SKM-1 treated with dmso at 0.1 percent for 144 hours (cell line): ENCODE measurements around the gene IL27RA.
"Not testable (repeated sequence)": the region's sequence is repeated elsewhere in the genome, so short reads cannot be mapped to it uniquely, and the experiment has no call there.

Experiments used
- DNase-seq: peaks from one replicate; lab custom pipeline; 2025; ENCODE audit not compliant: unreplicated experiment; lab: John Stamatoyannopoulos, UW

The IL27RA gene

DNA sequence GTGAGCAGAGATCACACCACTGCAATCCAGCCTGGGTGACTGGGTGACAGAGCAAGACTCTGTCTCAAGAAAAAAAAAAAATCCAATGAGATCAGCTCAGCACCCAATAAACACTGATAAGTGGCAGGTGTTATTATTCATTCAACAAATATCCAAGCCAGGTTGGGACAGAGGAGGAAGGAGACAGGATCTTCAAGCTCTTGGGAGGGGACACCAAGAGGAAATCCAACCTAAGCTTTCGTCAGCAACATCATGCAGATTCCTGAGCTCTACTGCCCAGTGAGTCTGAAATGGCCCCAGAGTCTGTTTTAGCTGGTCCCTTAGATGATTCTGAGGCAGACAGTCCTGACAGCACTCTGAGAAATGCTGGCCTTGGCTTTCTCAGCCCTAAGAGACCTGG is 33.1 kb upstream of the IL27RA start:
- no peak for DNase-seq

DNA sequence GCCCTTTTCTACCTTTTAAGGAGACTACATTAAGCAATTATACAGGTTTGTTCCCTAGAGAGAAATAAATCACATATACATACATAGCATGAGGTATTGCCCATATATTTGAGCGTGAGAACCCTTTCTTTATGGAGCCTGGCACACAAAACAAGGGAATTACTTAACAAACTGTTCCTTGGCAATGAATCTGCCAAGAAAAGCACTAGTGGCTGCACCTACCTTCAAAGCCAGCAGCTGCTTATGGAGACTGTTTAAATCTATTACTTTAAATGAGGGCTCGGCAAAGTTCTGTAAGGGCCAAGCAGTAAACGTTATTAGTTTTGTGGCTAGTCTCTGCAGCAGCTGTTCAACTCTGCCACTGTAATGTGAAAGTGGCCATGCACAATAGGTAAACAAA is 32.5 kb upstream of the IL27RA start:
- DNase-seq = no peak

- DNase-seq = no peak
Observed at GRCh38 chr19:14000691-14001375, 30.7 kb upstream of the IL27RA start.

DNA sequence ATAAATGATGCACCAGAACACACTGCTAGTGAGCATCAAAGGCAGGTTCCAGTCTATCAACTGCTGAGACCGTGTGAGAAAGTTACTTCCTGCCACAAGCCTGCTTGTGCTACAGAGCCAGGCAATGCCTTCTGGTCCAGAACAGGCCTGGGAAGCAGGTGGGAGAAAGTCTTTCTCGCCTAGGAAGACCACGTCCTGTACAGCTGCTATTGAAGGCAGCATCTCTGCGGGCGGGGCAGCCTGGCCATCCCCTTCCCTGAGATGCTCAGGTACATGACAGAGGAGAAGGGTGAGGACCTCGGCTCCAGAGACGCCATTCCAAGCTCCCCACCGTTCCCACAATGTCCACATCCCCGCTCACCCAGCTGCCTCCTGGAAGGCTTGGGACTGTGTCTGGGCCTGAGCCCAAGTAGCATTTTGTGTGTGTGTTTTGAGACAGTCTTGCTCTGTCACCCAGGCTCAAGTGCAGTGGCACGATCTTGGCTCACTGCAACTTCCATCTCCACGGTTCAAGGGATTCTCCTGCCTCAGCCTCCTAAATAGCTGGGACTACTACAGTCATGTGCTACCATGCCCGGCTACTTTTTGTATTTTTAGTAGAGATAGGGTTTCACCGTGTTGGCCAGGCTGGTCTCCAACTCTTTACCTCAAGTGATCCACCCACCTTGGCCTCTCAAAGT is 28.9 kb upstream of the IL27RA start:
- DNase-seq = no peak

GRCh38 chr19:14003251-14004055 is 28.1 kb upstream of the IL27RA start:
- no peak for DNase-seq

GRCh38 chr19:14004619-14005348 is 26.8 kb upstream of the IL27RA start:
- peak; percentile 82 for DNase-seq

GRCh38 chr19:14005349-14006084 is 26.0 kb upstream of the IL27RA start:
- peak; percentile 48 for DNase-seq

DNA sequence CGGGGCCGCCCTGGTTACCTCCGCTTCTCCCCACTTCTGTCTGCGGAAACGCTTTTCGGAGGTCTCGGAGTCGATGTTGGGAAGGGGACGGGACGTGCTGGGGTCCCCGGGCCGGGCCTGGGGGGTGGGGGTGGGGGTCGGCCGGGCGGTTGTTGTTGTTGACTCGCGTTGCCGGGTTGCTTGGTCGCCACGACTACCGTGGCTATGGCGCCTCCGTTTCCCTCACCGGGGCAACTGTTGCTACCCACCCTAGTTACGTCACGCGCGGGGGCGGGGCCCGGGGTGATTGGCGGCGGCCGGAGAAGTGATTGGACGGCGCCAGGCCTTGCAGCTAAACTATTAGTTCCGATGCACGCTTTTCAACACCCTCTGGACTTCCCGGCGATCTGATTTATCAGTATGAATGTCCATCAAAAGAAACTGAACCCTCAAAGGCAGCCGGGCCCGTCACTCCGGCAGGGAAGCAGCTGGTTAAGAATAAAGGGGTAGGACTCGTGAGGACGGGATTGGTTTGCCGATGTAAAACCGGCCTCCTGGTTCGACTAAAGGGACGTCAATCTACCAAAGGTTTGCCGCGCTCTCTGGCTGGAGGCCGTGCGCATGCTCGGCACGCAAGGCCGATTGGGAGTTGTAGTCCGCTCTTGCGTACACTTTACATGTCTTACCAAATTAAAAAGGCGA is 25.3 kb upstream of the IL27RA start, which contains the start of gene RFX1:
TSS of gene RFX1 (minus strand) at position 236 of the 681 bp plus-strand sequence. CDS start 12,477 bp downstream, outside the sequence.
- DNase-seq = peak; percentile 99

GRCh38 chr19:14006766-14007562 is 24.6 kb upstream of the IL27RA start:
- DNase-seq = no peak

GRCh38 chr19:14012378-14012915 is 19.1 kb upstream of the IL27RA start:
- no peak for DNase-seq

DNA sequence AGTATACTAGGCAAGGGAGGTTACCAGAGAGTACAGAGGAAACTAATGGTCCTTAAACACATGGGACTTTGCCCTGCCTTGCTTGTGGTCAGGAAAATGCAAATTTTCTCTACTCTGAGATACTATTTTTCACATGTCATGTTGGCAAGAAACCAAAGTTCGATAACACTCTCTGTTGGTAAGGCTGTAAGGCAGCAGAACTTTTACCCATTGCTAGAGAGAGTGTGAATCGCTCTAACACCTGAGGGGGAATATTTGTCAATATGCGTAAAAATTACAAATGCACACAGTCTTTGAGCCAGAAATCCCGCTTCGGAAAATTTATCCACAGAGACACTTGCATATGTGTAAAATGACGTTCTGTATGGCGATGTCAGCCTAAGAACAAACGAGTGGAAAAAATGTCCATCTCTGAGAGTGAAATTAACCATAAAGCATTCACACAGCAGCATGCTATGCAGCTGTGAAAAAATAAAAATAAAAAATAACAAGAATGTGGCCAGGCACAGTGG is 16.0 kb upstream of the IL27RA start:
- no peak for DNase-seq

GRCh38 chr19:14019100-14019499 is 12.5 kb upstream of the IL27RA start:
- no peak for DNase-seq

- DNase-seq = not testable (repeated sequence)
Observed at GRCh38 chr19:14019739-14020138, 11.8 kb upstream of the IL27RA start.

GRCh38 chr19:14021474-14021873 is 10.1 kb upstream of the IL27RA start:
- no peak for DNase-seq

DNA sequence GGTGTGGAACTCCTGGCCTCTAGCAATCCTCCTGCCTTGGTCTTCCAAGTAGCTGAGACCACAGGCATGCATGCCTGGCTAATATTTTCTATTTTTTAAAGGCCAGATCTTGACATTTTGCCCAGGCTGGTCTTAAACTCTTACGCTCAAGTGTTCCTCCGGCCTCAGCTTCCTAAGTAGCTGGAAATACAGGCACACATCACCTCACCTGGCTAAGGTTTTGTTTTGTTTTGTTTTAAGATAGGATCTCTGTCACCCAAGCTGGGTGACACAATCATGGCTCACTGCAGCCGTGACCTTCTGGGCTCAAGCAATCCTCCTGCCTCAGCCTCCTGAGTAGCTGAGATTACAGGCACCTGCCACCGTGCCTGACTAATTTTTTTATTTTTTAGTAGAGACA is 9.1 kb upstream of the IL27RA start:
- no peak for DNase-seq

DNA sequence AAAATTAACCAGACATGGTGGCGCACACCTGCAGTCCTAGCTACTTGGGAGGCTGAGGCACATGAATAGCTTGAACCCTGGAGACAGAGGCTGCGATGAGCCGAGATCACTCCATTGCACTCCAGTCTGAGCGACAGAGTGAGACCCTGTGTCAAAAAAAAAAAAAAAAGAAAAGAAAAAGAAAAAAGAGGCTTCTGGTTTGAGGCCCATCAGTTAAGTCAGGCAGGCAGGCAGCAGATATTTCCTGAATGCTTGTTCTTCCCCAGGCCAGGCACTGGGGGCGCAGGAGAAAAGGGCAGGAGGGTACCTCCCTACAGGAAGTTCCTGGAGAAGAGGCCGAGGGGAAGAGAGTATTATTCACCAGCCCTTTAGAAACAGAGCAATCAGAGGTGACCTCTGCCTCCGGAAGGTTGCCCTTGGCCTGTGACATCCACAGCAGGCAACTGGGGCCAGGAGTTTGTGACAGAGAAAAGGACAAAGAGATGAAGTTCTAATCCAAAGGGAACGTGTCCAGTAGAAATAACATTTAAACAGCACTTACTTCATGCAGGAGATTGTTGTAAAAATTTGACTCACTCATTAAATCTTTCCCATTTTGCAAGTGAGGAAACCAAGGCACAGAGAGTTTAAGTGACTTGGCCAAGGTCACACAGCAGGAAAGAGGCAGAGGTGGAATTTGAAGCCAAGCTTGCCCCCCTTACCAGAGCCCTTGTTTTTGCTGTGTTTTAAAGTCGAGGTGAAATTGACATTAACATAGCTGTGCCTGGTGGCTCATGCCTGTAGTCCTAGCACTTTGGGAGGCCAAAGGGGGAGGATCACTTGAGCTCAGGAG is 7.9 kb upstream of the IL27RA start:
- peak; percentile 88 for DNase-seq

DNA sequence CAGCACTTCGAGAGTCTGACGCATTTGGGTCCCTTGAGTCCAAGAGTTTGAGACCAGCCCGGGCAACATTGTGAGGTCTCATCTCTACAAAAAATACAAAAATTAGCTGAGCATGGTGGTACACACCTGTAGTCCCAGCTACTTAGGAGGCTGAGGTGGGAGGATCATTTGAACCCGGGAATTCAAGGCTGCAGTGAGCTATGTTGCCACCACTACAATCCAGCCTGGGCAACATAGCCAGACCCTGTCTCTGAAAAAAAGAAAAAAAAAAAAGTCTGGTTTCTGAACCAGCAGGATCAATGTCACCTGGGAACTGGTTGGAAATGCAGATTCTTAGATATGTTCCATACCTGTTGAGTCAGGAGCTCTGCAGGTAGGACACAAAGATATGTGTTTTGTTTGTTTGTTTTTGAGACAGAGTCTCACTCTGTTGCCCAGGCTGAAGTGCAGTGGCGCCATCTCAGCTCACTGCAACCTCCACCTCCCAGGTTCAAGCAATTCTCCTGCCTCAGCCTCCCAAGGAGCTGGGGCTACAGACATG is 4.8 kb upstream of the IL27RA start:
- not testable (repeated sequence) for DNase-seq
